Panc1 (cell line): ENCODE results near the gene AHRR.
"Not testable (repeated sequence)": the region's sequence is repeated elsewhere in the genome, so short reads cannot be mapped to it uniquely, and the experiment has no call there.

Experiments
- CTCF ChIP-seq: fragments of 450-650 bp; IDR thresholded peaks from 2 replicates; pipeline ENCODE4 v1.5.1; 2017; ENCODE audit warnings: mild to moderate bottlenecking
- POLR2AphosphoS5 ChIP-seq: IDR thresholded peaks from 2 replicates; pipeline ENCODE4 v1.6.1; 2012; ENCODE audit warnings: mild to moderate bottlenecking, low read depth, low read length, moderate library complexity

GRCh38 chr5:414991-415927 is 93.7 kb downstream of the AHRR start:
- TF ChIP-seq POLR2AphosphoS5, CTCF: not testable (repeated sequence)
